Endothelial cell of umbilical vein (primary cell): ENCODE results near the gene CRY1. TPM values are rescaled to one million over a fixed set of nuclear protein-coding genes. Genes with fewer than 3 reads are reported as not detected.

ENCODE experiments used
- BruUV-seq: library from RNA; stranded (reverse); fragments of 400-500 nt; replicated peaks from 2 replicates; lab custom pipeline; 2021; lab: Mats Ljungman, UMichigan
- CTCF ChIA-PET: fragments of 300-600, 350-600 bp; sonication (Branson Sonifier 250); formaldehyde crosslinking; loops from one replicate; lab custom pipeline; 2021; ENCODE audit warnings: antibody characterized with exemption, inconsistent platforms; lab: Charles Lee
- POLR2A ChIA-PET: fragments of 300-600, 350-600 bp; sonication (Branson Sonifier 250); formaldehyde crosslinking; loops from one replicate; lab custom pipeline; 2021; ENCODE audit warnings: antibody characterized with exemption, inconsistent platforms; lab: Charles Lee
- DNase-seq: peaks from one replicate; pipeline ENCODE4 v3.0.0-alpha.2; 2011; ENCODE audit warnings: low read depth, low spot score
- FAIRE-seq: peaks from 2 replicates; lab custom pipeline; 2011; peaks lifted over from hg19 to GRCh38; lab: Jason Lieb, UNC
- H2AFZ ChIP-seq: 2 replicates; pipeline ENCODE4 v1.6.0; 2012; ENCODE audit warnings: low read depth, low read length, control low read depth, inconsistent platforms
- H3K27ac ChIP-seq: 2 replicates; pipeline ENCODE4 v1.5.1; 2011; ENCODE audit warnings: low read depth, mild to moderate bottlenecking, control low read depth, low read length, moderate library complexity; ENCODE audit not compliant: insufficient read depth
- H3K27me3 ChIP-seq, 2 experiments: 2 replicates each; pipeline versions ENCODE4 v1.6.0 to v1.6.1; 2011; ENCODE audit warnings: low read length in 2 of 2, mixed read lengths in 1 of 2; ENCODE audit not compliant: control insufficient read depth in 2 of 2, insufficient read depth in 2 of 2
- H3K36me3 ChIP-seq, 2 experiments: 2 replicates in 1 of 2; 3 replicates in 1 of 2; pipeline ENCODE4 v1.5.1; 2011; ENCODE audit warnings: low read length in 2 of 2, mild to moderate bottlenecking in 1 of 2, moderate library complexity in 1 of 2; ENCODE audit not compliant: control insufficient read depth in 2 of 2, insufficient read depth in 2 of 2; ENCODE audit errors: extremely low read depth in 1 of 2
- H3K4me1 ChIP-seq: 3 replicates; pipeline ENCODE4 v1.5.1; 2011; ENCODE audit warnings: mild to moderate bottlenecking, low read length; ENCODE audit not compliant: control insufficient read depth, insufficient read depth; ENCODE audit errors: extremely low read depth
- H3K4me2 ChIP-seq: 2 replicates; pipeline ENCODE4 v1.6.1; 2011; ENCODE audit warnings: low read length, control low read depth, mixed read lengths; ENCODE audit not compliant: insufficient read depth
- H3K4me3 ChIP-seq, 3 experiments: fragments of 200-600 bp in 1 of 3; sonication (generic), shearing (Covaris generic) in 1 of 3; replicated peaks in 1 of 3; 2 replicates each; pipeline ENCODE4 v1.5.1; 2011 to 2016; ENCODE audit warnings: control low read depth in 3 of 3, low read length in 3 of 3, mild to moderate bottlenecking in 2 of 3, inconsistent platforms in 1 of 3, low read depth in 1 of 3, moderate library complexity in 1 of 3; ENCODE audit not compliant: insufficient read depth in 1 of 3
- H3K79me2 ChIP-seq: 2 replicates; pipeline ENCODE4 v1.6.0; 2012; ENCODE audit warnings: low read length, inconsistent platforms; ENCODE audit not compliant: control insufficient read depth, insufficient read depth
- H3K9ac ChIP-seq: replicated peaks from 2 replicates; pipeline ENCODE3; 2011; ENCODE audit warnings: low read length, control low read depth; ENCODE audit not compliant: insufficient read depth; ENCODE audit errors: extremely low read depth
- H3K9me1 ChIP-seq: replicated peaks from 3 replicates; pipeline ENCODE4 v1.6.0; 2011; ENCODE audit warnings: mild to moderate bottlenecking, low read length; ENCODE audit not compliant: control insufficient read depth, insufficient read depth; ENCODE audit errors: extremely low read depth
- H3K9me3 ChIP-seq: replicated peaks from 2 replicates; pipeline ENCODE4 v1.5.1; 2012; ENCODE audit warnings: low read length, inconsistent platforms; ENCODE audit not compliant: control insufficient read depth, insufficient read depth
- H4K20me1 ChIP-seq: replicated peaks from 2 replicates; pipeline ENCODE3; 2011; ENCODE audit warnings: mild to moderate bottlenecking, low read length; ENCODE audit not compliant: control insufficient read depth, insufficient read depth; ENCODE audit errors: extremely low read depth
- EZH2 ChIP-seq: IDR thresholded peaks from 2 replicates; pipeline ENCODE4 v1.6.1; 2012; ENCODE audit warnings: borderline replicate concordance, low read depth, mild to moderate bottlenecking, moderate library complexity, low read length, inconsistent platforms; ENCODE audit not compliant: severe bottlenecking
- JUN ChIP-seq: IDR thresholded peaks from 2 replicates; pipeline ENCODE4 v1.6.1; 2011; ENCODE audit warnings: borderline replicate concordance, low read depth; ENCODE audit not compliant: insufficient read length, insufficient read depth
- POLR2A ChIP-seq: IDR thresholded peaks from 2 replicates; pipeline ENCODE4 v1.6.1; 2012; ENCODE audit warnings: low read depth, mild to moderate bottlenecking, control low read depth, low read length
- dilution Hi-C: fragments of 300-500 bp; cut with MboI; formaldehyde crosslinking; loops from one replicate; pipeline ENCODE4 v1.15.0; 2019; ENCODE audit warnings: low sequenced_read_pairs; ENCODE audit not compliant: extremely low pct_ligation_motif_present
- intact Hi-C: fragments of 100-400 bp; cut with micrococcal nuclease; formaldehyde crosslinking; loops from one replicate; pipeline ENCODE4 v1.10.0; 2022
- polyA plus RNA-seq, 4 experiments: library from polyadenylated mRNA; depleted of rRNA in 3 of 4; stranded (reverse) in 3 of 4; unstranded in 1 of 4; fragments of >200 nt; gene quantifications; 2 replicates each; pipeline versions ENCODE4 v1.2.1 to v1.2.3, GENCODE V29; 2011 to 2012; ENCODE audit warnings: missing spikeins in 1 of 4
- total RNA-seq: library from RNA; stranded (reverse); gene quantifications from 2 replicates; pipeline ENCODE4 v1.2.3, GENCODE V29; 2021
- TF ChIP-seq, protein P1 (sequence below), 2 donors: IDR thresholded peaks; 1 replicate in 1 of 2; 2 replicates in 1 of 2; pipeline ENCODE4 v1.5.1; 2011; ENCODE audit warnings: low read length in 2 of 2, mild to moderate bottlenecking in 2 of 2, moderate library complexity in 2 of 2, control low read depth in 1 of 2, inconsistent platforms in 1 of 2, low read depth in 1 of 2; ENCODE audit not compliant: insufficient read depth in 1 of 2; ENCODE audit errors: extremely low read depth in 1 of 2

CRY1 gene
- total and polyA plus RNA-seq, 2 donors (not counting 3 experiments of a cell fraction or from before 2014, with no cell fraction given) = 11.4 to 21.0 TPM

DNA sequence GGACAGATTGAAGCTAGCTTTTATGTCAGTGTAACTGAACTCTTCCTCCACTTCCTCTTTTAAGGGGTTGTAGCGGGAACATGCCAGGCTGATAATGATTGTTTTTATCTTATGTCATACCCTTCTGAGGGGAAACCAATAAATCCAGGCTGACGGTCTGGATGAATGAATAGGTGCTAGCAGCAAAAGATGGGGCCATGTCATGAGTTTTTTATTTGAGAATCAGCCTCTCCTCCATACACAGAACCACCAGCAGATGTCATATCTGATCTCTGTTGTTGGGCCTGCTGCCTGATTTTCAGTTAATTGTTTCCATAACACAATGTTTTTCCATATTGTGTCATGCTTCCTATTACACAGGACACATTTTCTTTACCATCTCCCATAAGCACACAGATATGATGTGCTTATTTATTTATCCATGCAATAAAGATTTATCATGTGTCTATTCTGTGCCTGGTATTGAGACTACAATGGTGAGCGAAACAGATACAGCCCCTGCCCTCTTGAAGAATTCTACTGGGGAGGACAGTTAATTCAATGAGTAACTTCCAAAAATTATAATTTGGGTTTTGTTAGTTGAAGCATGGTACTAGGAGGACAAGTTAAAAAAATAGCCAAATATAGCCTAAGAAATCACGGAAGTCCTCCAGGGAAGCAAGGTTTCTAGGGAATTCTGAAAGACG lies 33.6 kb upstream of the CRY1 start:
- Histone ChIP-seq H3K36me3 (no peaks in the 10 kb centered on the region), H3K4me1 (no peaks in the 10 kb centered on the region), H3K27ac (no peak overlapping the region), H3K9me1 (no peaks in the 10 kb centered on the region), H3K79me2 (no peaks in the 10 kb centered on the region), H3K9ac (no peak overlapping the region), H2AFZ (no peak overlapping the region), H3K4me3 (no peak overlapping the region), H4K20me1 (no peaks in the 10 kb centered on the region), H3K27me3 (peaks cover 4 to 7% of the 10 kb centered on the region in 2 experiments), H3K9me3 (no peaks in the 10 kb centered on the region), H3K4me2 (no peak overlapping the region)
- dilution Hi-C loops (loop anchor here (25.0 kb wide), 1 partner anchor 485 kb away; no protein-coding TSS in a partner anchor), intact Hi-C loops (no loop called here)
- FAIRE-seq (no peak), DNase-seq (peak; percentile 55)
- ChIA-PET POLR2A (no interaction called here), CTCF (interaction anchor here (0.6 to 4.8 kb wide), 6 partner anchors 11 to 484 kb away, joined by 3 to 56 read pairs (median 6); no protein-coding TSS in a partner anchor)
- BruUV-seq = no TSS peak
- TF ChIP-seq, protein P1, sequence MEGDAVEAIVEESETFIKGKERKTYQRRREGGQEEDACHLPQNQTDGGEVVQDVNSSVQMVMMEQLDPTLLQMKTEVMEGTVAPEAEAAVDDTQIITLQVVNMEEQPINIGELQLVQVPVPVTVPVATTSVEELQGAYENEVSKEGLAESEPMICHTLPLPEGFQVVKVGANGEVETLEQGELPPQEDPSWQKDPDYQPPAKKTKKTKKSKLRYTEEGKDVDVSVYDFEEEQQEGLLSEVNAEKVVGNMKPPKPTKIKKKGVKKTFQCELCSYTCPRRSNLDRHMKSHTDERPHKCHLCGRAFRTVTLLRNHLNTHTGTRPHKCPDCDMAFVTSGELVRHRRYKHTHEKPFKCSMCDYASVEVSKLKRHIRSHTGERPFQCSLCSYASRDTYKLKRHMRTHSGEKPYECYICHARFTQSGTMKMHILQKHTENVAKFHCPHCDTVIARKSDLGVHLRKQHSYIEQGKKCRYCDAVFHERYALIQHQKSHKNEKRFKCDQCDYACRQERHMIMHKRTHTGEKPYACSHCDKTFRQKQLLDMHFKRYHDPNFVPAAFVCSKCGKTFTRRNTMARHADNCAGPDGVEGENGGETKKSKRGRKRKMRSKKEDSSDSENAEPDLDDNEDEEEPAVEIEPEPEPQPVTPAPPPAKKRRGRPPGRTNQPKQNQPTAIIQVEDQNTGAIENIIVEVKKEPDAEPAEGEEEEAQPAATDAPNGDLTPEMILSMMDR (IDR thresholded peaks at IDR 0.05; ENCODE audit: extremely low read depth in 1 of 2, insufficient read depth in 1 of 2, low read depth in 1 of 2, low read length in 2 of 2) = peak; percentile 19 to 29
- TF ChIP-seq JUN (no peak), POLR2A (no peak)

DNA sequence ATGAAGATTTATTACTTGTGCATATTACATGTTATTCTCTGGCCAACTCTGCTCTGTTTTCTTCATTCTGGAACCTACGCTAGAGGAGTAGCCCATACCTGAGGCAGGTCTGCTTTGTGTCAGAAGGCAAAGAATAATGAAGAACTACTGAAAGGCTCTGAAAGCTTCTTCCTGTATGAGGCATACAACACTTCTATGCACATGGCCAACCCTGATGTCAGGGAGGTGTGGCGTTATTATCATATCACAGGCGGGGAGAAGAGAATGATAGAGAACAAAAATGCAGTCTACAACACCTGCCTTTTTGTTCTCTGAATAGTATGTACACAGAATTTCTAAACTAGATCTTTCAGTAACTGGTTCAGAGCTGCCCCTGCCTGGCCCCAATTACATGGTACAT lies 32.5 kb upstream of the CRY1 start:
- H4K20me1 ChIP-seq = no peaks in the 10 kb centered on the region
- no peak for TF ChIP-seq EZH2
- dilution Hi-C loops = loop anchor here (25.0 kb wide), 1 partner anchor 486 kb away; no protein-coding TSS in a partner anchor
- ChIA-PET POLR2A (no interaction called here), CTCF (interaction anchor here (1.2 to 4.8 kb wide), 5 partner anchors 9 to 486 kb away, joined by 3 to 56 read pairs (median 7); no protein-coding TSS in a partner anchor)
- H3K27me3 ChIP-seq = peaks cover 4 to 11% of the 10 kb centered on the region in 2 experiments
- H3K9me1 ChIP-seq = no peaks in the 10 kb centered on the region
- no peaks in the 10 kb centered on the region for H3K36me3 ChIP-seq
- no peak overlapping the region for H3K4me2 ChIP-seq
- FAIRE-seq (no peak), DNase-seq (no peak)
- H3K4me1 ChIP-seq = no peaks in the 10 kb centered on the region
- no peak overlapping the region for H3K4me3 ChIP-seq
- no peaks in the 10 kb centered on the region for H3K9me3 ChIP-seq
- no peak overlapping the region for H3K27ac ChIP-seq
- H3K79me2 ChIP-seq = no peaks in the 10 kb centered on the region
- H3K9ac ChIP-seq = no peak overlapping the region
- intact Hi-C loops = no loop called here
- no peak overlapping the region for H2AFZ ChIP-seq
- BruUV-seq = no TSS peak
